ENCODE measurements around the gene SMURF2. TPM values are rescaled to one million over a fixed set of nuclear protein-coding genes. Genes with fewer than 3 reads are reported as not detected.
"Not testable (repeated sequence)": the region's sequence is repeated elsewhere in the genome, so short reads cannot be mapped to it uniquely, and the experiment has no call there.

Gene SMURF2
- total RNA-seq, 1 donor from 2014 or later = 48.3 TPM

GRCh38 chr17:64617125-64617780 lies 44.9 kb downstream of the SMURF2 start:
- TF ChIP-seq, protein P1, sequence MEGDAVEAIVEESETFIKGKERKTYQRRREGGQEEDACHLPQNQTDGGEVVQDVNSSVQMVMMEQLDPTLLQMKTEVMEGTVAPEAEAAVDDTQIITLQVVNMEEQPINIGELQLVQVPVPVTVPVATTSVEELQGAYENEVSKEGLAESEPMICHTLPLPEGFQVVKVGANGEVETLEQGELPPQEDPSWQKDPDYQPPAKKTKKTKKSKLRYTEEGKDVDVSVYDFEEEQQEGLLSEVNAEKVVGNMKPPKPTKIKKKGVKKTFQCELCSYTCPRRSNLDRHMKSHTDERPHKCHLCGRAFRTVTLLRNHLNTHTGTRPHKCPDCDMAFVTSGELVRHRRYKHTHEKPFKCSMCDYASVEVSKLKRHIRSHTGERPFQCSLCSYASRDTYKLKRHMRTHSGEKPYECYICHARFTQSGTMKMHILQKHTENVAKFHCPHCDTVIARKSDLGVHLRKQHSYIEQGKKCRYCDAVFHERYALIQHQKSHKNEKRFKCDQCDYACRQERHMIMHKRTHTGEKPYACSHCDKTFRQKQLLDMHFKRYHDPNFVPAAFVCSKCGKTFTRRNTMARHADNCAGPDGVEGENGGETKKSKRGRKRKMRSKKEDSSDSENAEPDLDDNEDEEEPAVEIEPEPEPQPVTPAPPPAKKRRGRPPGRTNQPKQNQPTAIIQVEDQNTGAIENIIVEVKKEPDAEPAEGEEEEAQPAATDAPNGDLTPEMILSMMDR (conservative IDR thresholded peaks at IDR 0.05; ENCODE audit: low read depth, low read length) = no peak
- no peak overlapping the region for H3K4me3 ChIP-seq (ENCODE audit: low read depth, low read length)
- DNase-seq (ENCODE audit: low read depth) = no peak

DNA sequence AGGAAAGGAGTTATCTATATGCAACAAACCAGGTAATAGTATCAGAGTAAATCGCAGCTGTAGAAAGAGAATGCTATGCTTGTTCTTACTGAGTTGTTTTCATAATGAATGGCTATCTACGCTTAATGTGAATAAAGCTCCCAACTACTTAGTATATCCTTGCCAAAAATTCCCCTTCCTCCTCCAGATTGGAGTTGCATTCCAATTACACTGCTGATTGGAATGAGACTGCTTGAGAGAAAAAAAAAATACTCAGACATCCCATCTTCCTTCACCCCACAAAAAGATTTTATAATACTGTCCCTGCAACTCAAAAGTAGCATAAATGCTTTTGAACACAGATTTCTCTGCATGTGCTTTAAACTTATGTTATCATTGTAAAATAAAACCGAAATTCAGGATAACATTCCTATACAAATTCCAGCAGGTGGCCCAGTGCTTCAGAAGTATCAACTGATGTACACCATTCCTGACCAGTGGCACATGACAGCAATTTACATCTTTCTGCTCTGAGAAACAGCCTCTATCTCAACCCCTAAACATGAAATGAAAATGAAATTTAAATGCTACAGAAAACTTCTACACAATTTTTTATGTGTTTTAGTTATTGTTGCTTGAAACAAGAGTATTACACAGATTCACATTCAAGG lies 47.0 kb downstream of the SMURF2 start:
- no peak overlapping the region for H3K4me3 ChIP-seq (ENCODE audit: low read depth, low read length)
- no peak for DNase-seq (ENCODE audit: low read depth)
- TF ChIP-seq, protein P1 (conservative IDR thresholded peaks at IDR 0.05; ENCODE audit: low read depth, low read length) = peak; percentile 6

GRCh38 chr17:64614266-64615027 lies 47.7 kb downstream of the SMURF2 start:
- DNase-seq (ENCODE audit: low read depth) = no peak
- H3K4me3 ChIP-seq (ENCODE audit: low read depth, low read length) = no peak overlapping the region
- TF ChIP-seq, protein P1 (conservative IDR thresholded peaks at IDR 0.05; ENCODE audit: low read depth, low read length) = no peak

GRCh38 chr17:64611369-64611768 lies 50.7 kb downstream of the SMURF2 start:
- H3K4me3 ChIP-seq (ENCODE audit: low read depth, low read length) = no peak overlapping the region
- TF ChIP-seq, protein P1 (conservative IDR thresholded peaks at IDR 0.05; ENCODE audit: low read depth, low read length) = no peak
- no peak for DNase-seq (ENCODE audit: low read depth)

GRCh38 chr17:64610244-64610643 lies 51.9 kb downstream of the SMURF2 start:
- not testable (repeated sequence) for DNase-seq (ENCODE audit: low read depth); H3K4me3 ChIP-seq (ENCODE audit: low read depth, low read length)

GRCh38 chr17:64608571-64608981 lies 53.5 kb downstream of the SMURF2 start:
- TF ChIP-seq, protein P1 (conservative IDR thresholded peaks at IDR 0.05; ENCODE audit: low read depth, low read length) = no peak
- no peak for DNase-seq (ENCODE audit: low read depth)
- no peak overlapping the region for H3K4me3 ChIP-seq (ENCODE audit: low read depth, low read length)

- TF ChIP-seq, protein P1 (conservative IDR thresholded peaks at IDR 0.05; ENCODE audit: low read depth, low read length) = no peak
- H3K4me3 ChIP-seq (ENCODE audit: low read depth, low read length) = no peak overlapping the region
- no peak for DNase-seq (ENCODE audit: low read depth)
Observed at GRCh38 chr17:64607862-64608565, 54.1 kb downstream of the SMURF2 start.

GRCh38 chr17:64604532-64604931 lies 57.6 kb downstream of the SMURF2 start:
- DNase-seq (ENCODE audit: low read depth); H3K4me3 ChIP-seq (ENCODE audit: low read depth, low read length): not testable (repeated sequence)
